GM21717 (cell line): ENCODE measurements around the gene SECISBP2L.

ENCODE experiments used
- ATAC-seq: cut with Tn5 transposase; IDR thresholded peaks from one replicate; pipeline ENCODE4 v1.9.1; 2021; ENCODE audit warnings: mild to moderate bottlenecking, moderate library complexity; ENCODE audit not compliant: unreplicated experiment

Gene SECISBP2L

GRCh38 chr15:49059491-49059890 is 13.2 kb upstream of the SECISBP2L start:
- ATAC-seq = no peak

- ATAC-seq = no peak
These were observed 12.3 kb upstream of the SECISBP2L start for GRCh38 chr15:49058559-49058958.

DNA sequence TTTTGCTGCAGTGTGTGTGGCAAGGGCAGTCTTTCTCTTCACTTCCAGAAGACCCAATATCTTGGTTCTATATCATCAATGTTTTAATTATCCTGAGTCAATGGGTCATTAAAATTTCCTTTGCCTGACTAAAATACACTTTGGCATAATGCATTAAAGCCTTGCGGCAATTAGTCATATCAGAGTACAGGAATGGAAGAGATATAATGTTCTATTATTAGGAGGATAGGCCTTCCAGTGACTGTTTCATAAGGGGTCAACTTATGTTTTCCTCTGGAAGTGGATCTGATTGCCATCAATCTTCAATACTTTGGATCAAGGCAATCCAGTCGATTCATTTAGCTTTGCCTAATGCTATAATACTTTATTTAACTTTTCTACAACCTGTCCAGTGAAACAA is 9.4 kb upstream of the SECISBP2L start:
- ATAC-seq = no peak

- no peak for ATAC-seq
These were observed 6.4 kb upstream of the SECISBP2L start for GRCh38 chr15:49052662-49053061.

GRCh38 chr15:49047456-49047855 is 1.2 kb upstream of the SECISBP2L start:
- ATAC-seq = no peak

- peak; percentile 29 for ATAC-seq
These were observed 461 bp downstream of the SECISBP2L start for GRCh38 chr15:49045751-49046219.

GRCh38 chr15:49044766-49045606 is 1.3 kb downstream of the SECISBP2L start:
- no peak for ATAC-seq

- ATAC-seq = no peak
These were observed 2.2 kb downstream of the SECISBP2L start for GRCh38 chr15:49044002-49044401.

GRCh38 chr15:49042165-49042564 is 4.1 kb downstream of the SECISBP2L start:
- ATAC-seq = no peak

GRCh38 chr15:49041426-49041825 is 4.8 kb downstream of the SECISBP2L start:
- no peak for ATAC-seq

DNA sequence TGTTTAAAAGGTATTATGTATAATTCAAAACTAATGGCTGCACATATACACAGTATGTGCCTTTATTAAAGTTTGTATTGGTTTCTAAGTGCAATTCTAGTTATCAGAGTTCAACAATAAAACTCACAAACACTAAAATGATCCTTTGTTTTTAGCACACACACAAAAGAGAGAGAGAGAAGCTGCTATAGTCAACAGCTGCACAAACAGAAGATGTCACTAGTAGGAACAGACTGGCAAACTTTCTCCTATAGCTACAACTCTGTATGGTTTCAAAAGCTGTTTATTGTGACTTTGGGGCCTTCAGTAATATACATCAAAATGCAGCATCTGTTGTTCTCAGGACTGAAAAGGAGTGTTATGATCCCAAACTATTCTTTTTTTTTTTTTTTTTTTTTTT is 6.1 kb downstream of the SECISBP2L start:
- no peak for ATAC-seq

DNA sequence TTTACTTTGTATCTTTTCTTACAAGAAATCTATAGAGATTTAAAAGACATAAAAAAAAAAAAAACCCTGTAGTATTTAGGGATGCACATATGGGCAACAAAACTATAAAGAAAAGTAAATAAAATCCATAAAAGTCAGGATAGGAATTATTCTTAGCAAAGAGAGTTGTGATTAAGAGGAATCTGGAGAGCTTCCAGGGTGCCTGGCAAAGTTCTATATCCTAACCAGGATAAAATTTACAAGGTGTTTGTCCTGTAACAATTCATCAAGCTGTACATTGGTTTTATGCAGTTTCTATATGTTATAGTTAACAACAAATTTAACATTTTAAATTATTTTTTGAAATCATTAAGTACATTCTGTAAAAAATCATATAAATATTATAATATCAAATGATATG is 7.9 kb downstream of the SECISBP2L start:
- ATAC-seq = no peak

GRCh38 chr15:49037546-49037940 is 8.7 kb downstream of the SECISBP2L start:
- ATAC-seq = no peak

GRCh38 chr15:49036650-49037545 is 9.3 kb downstream of the SECISBP2L start:
- ATAC-seq = no peak

- no peak for ATAC-seq
These were observed 10.4 kb downstream of the SECISBP2L start for GRCh38 chr15:49035825-49036224.

DNA sequence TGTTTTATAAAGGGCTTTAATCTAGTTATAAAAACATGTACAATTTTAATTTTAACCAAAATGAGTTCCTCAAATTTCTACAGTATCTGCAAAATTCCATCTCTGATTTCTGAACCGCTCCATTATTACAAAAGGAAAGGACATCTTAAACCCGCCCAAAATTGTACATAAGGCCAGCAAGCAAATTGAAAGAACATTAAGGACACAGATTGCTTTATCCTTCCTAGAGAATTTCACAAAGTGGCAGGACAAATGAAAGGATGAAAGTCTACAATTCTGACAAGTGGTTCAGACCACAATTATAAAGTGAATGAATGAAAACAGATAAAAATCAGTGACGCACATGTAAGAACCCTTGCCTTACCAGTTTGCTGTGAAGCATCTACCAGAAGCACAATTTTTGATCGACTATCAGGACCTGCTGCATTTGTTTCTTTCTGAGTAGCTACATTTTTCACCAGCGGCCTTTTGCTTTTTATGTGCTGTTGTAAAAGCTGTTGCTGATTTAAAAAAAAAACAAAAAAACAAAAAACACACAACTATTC is 13.6 kb downstream of the SECISBP2L start:
- ATAC-seq = no peak

- no peak for ATAC-seq
These were observed 14.4 kb downstream of the SECISBP2L start for GRCh38 chr15:49031804-49032203.

- ATAC-seq = no peak
These were observed 19.5 kb downstream of the SECISBP2L start for GRCh38 chr15:49026700-49027099.

GRCh38 chr15:49024840-49025239 is 21.4 kb downstream of the SECISBP2L start:
- ATAC-seq = no peak

DNA sequence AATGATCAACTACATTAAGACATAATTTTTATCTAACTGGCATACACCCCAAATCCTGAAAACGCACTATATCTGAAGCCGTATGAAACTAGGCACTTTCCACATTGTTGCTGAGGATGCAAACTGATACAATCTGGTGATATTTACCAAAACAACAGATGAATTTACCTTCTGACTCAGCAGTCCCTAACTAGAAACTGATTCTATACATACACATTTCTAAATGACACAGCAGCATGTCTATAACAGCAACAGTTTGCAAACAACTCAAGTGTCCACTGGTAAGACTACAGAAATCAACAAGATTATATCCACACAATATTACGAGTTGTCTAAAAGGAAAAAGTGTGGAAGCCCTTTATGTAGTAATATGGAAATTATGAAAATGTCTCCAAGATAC is 22.9 kb downstream of the SECISBP2L start:
- ATAC-seq = peak; percentile 52

DNA sequence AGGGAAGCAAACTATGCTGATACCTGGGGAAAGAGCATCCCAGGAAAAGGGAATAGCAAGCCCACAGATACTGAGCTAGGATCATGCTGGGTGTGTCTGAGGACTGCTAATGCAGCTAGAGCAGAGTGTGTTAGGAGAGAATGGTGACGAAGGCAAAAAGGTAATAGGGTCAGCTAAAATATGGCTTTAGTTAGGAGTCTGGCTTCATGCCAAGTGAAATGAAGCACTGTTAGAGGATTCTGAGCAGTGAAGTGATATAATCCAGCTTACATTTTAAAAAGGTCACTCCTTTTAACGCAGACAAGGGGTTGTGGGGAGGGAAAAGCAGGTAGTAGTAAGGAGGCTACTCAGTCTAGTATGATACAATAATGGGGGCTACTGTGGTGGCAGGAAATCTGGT is 30.4 kb downstream of the SECISBP2L start:
- no peak for ATAC-seq
